ENCODE data around the gene CIRBP. TPM values are rescaled to one million over a fixed set of nuclear protein-coding genes. Genes with fewer than 3 reads are reported as not detected.
A peak's percentile ranks its signal among the peaks of the same experiment; 100 is the strongest.
"Not testable (repeated sequence)": the region's sequence is repeated elsewhere in the genome, so short reads cannot be mapped to it uniquely, and the experiment has no call there.

CIRBP gene
- total and polyA plus RNA-seq, 4 donors, result 41.1 to 135 (median 96.9) TPM

- Histone ChIP-seq H3K27me3 (ENCODE audit: control insufficient read depth in 4 of 4, insufficient read depth in 4 of 4, low read length in 3 of 4) (no peaks in the 10 kb centered on the region), H3K4me1 (ENCODE audit: control insufficient read depth in 4 of 4, insufficient read depth in 4 of 4, low read length in 3 of 4) (peaks cover 2 to 10% (median 7%) of the 10 kb centered on the region in 4 donors), H3K9me3 (ENCODE audit: control insufficient read depth in 4 of 4, low read length in 3 of 4) (no peaks in the 10 kb centered on the region), H3K27ac (ENCODE audit: low read depth in 1 of 2, low read length in 2 of 2) (peak overlapping the region; percentile 64 to 77), H3K36me3 (ENCODE audit: control insufficient read depth in 4 of 4, insufficient read depth in 3 of 4, low read depth in 1 of 4, low read length in 3 of 4) (no peaks in the 10 kb centered on the region), H3K9ac (ENCODE audit: low read depth in 1 of 2, low read length in 2 of 2) (no peak overlapping the region), H3K4me3 (ENCODE audit: low read depth in 1 of 3, low read length in 3 of 3) (peak overlapping the region in 1 of 3 donors; percentile 14)
- DNase-seq (ENCODE audit: low spot score), result peak; percentile 64
- TF ChIP-seq HNF4A (conservative IDR thresholded peaks at IDR 0.05), result peak; percentile 65 to 82
- TF ChIP-seq JUND (IDR thresholded peaks at IDR 0.05), result no peak
- no peak for TF ChIP-seq EGR1 (IDR thresholded peaks at IDR 0.05; ENCODE audit: low read depth in 2 of 2)
- TF ChIP-seq RAD21 (IDR thresholded peaks at IDR 0.05), result peak in 1 of 2 donors; percentile 52
- TF ChIP-seq SP1 (IDR thresholded peaks at IDR 0.05), result peak; percentile 87
- no peak for TF ChIP-seq MAX (IDR thresholded peaks at IDR 0.05)
- TF ChIP-seq REST (IDR thresholded peaks at IDR 0.05), result peak; percentile 37
- TF ChIP-seq TAF1 (conservative IDR thresholded peaks at IDR 0.05), result no peak
- no peak for TF ChIP-seq GABPA (IDR thresholded peaks at IDR 0.05 in 1 of 2, conservative IDR thresholded peaks at IDR 0.05 in 1 of 2)
- no peak for TF ChIP-seq ATF3 (IDR thresholded peaks at IDR 0.05)
- peak; percentile 85 for TF ChIP-seq FOXA1 (IDR thresholded peaks at IDR 0.05)
- no peak for TF ChIP-seq HNF4G (IDR thresholded peaks at IDR 0.05)
- peak; percentile 90 for TF ChIP-seq FOXA2 (IDR thresholded peaks at IDR 0.05)
- TF ChIP-seq ZBTB33 (IDR thresholded peaks at IDR 0.05), result no peak
- TF ChIP-seq CTCF (IDR thresholded peaks at IDR 0.05; ENCODE audit: low read depth, low read length, missing input control), result no peak
- TF ChIP-seq RXRA (IDR thresholded peaks at IDR 0.05), result peak; percentile 62 to 84
- 59% methylated on average over 28 of the region's 28 CpGs for WGBS
These were observed 35.2 kb downstream of the CIRBP start for GRCh38 chr19:1304197-1304924.

- H3K9ac ChIP-seq (ENCODE audit: low read depth in 1 of 2, low read length in 2 of 2); H3K27ac ChIP-seq (ENCODE audit: low read depth in 1 of 2, low read length in 2 of 2); DNase-seq (ENCODE audit: low spot score); H3K9me3 ChIP-seq (ENCODE audit: control insufficient read depth in 4 of 4, low read length in 3 of 4); H3K4me3 ChIP-seq (ENCODE audit: low read depth in 1 of 3, low read length in 3 of 3); H3K27me3 ChIP-seq (ENCODE audit: control insufficient read depth in 4 of 4, insufficient read depth in 4 of 4, low read length in 3 of 4); H3K36me3 ChIP-seq (ENCODE audit: control insufficient read depth in 4 of 4, insufficient read depth in 3 of 4, low read depth in 1 of 4, low read length in 3 of 4): not testable (repeated sequence)
- H3K4me1 ChIP-seq (ENCODE audit: control insufficient read depth in 4 of 4, insufficient read depth in 4 of 4, low read length in 3 of 4), result peaks cover 2 to 10% (median 7%) of the 10 kb centered on the region in 4 donors
- WGBS, result 95% methylated on average over 9 of the region's 9 CpGs
These were observed 36.2 kb downstream of the CIRBP start for GRCh38 chr19:1305354-1305753.

Data from liver (tissue), 9 donors.